GM19099 (cell line): ENCODE data around the gene C2orf76.

Source experiments
- POLR2A ChIP-seq: IDR thresholded peaks from 3 replicates; pipeline ENCODE4 v1.6.1; 2011; ENCODE audit warnings: low read depth; ENCODE audit not compliant: insufficient read length; ENCODE audit errors: extremely low read depth

C2orf76 gene

DNA sequence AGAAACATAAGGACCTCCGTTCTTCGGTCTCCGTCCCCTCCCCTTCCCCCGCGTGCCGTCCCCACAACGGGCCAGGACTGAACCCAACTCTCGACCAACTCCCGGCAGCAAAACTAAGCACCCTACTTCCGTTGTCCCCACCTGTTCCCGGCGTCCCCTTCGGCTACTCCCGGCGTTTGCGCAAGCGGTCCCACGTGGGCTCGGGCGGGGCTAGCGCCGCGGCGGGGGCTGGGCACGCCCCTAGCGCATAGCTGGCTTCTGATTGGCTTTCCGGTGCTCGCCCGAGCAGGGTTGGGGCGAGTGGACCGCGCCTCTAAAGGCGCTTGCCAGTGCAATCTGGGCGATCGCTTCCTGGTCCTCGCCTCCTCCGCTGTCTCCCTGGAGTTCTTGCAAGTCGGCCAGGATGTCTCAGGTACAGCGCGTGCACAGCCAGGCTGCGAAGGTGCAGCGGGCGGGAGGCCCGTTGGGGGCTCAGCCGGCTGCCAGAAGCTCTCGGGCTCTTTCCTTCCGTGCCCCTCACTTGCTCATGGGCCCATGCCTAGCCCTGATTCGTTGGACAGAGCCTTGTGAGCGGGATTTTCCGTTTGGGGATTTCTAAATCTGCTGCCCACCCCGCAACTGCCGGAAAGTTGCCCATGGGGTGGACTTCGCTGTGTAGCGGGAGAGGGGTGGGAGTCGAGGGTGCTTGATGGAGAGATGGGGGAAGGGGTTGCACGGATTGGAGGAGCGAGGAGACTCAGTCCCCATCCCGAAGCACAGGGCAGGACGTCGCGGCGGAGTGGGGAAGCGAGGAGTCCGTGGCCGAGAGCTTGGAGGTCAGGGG lies at the start of gene C2orf76, which contains the start of gene DBI:
Gene C2orf76, minus strand, starts transcription at position 186 of the 823 bp plus-strand sequence. CDS start 26,875 bp downstream, outside the sequence.
Gene DBI, plus strand, starts transcription at position 329 of the 823 bp plus-strand sequence. Its CDS starts 75 bp downstream, at position 404.
- TF ChIP-seq POLR2A: peak; percentile 96

DNA sequence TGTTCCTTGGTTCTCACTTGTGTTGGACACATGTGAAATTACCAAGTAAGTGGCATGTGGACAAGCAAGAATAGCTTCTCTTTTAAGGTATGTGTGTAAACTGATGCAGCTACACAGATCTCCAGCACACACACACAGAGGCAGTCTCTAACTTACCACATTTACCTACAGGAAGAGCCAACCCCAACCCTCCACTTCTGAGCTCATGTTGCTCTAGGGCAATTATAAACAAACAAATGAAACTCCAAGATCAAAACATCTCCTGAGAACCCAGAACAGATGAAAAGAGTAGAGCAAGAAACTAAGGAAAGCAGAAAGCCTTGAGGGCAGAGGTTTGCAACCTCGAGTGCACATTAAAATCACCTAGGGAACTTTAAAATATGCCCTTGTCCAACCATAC lies 49.0 kb upstream of the C2orf76 start:
- no peak for TF ChIP-seq POLR2A

DNA sequence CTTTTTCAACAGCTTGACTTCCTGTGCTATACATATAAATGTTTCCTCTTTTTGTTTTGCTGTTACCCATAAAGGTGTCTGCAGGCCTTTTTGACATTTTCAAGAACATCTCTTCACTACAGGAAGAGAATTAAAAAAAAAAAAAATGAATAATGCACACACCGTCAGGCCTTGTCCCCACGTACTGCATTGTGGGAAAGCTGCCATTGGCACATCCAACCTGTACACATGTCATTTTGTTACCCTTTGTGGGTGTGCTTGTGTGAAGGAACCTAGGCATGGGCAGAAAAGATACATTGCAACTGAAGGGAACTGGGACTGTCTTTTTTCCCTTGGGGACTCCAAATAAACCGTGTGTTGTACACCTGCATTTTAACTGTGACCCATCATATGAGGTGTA lies 48.3 kb upstream of the C2orf76 start:
- TF ChIP-seq POLR2A: no peak

DNA sequence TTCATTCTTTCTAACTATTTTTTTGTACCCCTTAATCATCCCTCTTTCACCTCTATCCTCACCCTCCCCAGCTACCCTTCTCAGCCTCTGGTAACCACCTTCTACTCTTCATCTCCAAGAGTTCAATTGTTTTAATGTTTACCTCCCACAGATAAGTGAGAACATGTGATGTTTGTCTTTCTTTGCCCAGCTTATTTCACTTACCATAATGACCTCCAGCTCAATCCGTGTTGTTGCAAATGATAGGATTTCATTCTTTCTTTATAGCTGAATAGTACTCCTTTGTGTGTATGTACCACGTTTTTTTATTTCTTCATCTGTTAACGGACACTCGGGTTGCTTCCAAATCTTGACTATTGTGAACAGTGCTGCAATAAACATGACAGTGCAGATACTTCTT lies 42.9 kb upstream of the C2orf76 start:
- TF ChIP-seq POLR2A: no peak

DNA sequence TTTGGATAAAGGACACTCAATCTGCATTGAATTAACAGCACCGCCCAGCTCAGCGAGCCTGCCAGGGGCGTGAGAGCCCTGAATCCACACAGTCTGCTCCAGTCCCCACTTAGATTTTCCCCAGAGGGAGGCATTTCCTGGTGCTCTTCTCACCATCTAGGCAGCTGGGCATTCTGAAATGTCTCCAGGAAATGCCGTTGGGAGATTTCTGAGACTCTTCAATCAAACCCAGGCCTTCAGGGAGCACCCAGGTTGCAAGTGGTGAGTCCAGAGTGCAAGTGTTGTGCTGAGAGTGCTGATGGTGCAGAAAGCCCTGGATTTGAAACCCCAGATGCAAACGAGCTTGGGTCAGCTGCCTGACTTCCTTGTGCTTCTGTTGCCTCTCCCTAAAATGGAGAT lies 41.6 kb upstream of the C2orf76 start:
- no peak for TF ChIP-seq POLR2A

DNA sequence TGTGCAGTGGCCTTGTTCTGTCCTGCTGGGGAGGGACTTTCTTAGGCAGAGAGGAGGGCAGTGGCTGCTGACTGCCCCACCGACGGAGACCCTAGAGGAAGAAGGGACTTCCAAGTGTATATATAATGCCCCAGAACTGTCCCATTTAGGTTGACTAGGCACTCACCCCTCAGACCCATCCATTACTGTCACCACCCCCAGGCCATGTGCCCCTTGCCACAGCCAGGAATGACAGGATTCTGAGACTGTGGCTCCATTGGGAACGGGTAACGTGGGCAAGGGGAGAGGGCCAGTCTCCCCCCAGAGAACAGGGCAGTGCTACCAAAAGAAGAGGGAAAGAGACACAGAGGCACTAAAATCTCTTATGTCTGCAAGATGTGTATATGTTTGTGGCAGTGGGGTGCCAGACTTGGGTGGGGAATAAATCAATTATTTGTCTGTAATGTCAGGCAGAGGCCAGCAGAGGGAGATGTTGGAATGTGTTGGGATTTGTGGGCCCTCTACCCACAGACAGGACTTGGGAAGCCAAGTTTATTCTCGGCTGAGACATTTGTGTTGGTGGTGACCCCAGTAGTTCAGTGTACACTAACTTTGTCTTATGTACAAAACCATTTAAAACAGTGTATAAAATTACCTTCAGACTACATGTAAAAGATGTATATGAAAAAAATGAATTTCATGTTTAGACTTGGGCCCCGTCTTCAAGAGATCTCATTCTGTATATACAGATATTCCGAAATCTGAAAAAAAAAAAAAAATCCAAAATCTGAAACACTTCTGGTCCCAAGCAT lies 41.0 kb upstream of the C2orf76 start:
- TF ChIP-seq POLR2A: no peak

DNA sequence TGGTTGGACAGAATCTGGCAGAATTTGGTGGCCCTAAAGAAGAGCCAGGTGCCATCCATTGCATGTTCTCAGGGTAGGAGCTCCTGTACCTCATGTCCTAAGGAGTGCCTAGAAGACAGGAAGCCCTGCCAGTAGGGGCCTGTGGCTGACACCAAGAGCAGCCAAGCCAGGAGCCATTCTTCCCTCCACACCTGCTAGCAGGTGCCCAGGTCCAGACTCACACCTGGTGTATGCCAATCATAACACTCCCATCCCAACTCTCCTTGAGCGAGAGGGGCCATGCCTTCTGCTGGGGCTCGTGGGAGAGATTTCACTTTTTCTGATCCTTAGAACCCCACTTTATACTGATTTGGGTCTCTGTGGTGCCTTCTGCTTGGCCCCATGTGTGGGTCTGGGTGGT lies 38.5 kb upstream of the C2orf76 start:
- no peak for TF ChIP-seq POLR2A

DNA sequence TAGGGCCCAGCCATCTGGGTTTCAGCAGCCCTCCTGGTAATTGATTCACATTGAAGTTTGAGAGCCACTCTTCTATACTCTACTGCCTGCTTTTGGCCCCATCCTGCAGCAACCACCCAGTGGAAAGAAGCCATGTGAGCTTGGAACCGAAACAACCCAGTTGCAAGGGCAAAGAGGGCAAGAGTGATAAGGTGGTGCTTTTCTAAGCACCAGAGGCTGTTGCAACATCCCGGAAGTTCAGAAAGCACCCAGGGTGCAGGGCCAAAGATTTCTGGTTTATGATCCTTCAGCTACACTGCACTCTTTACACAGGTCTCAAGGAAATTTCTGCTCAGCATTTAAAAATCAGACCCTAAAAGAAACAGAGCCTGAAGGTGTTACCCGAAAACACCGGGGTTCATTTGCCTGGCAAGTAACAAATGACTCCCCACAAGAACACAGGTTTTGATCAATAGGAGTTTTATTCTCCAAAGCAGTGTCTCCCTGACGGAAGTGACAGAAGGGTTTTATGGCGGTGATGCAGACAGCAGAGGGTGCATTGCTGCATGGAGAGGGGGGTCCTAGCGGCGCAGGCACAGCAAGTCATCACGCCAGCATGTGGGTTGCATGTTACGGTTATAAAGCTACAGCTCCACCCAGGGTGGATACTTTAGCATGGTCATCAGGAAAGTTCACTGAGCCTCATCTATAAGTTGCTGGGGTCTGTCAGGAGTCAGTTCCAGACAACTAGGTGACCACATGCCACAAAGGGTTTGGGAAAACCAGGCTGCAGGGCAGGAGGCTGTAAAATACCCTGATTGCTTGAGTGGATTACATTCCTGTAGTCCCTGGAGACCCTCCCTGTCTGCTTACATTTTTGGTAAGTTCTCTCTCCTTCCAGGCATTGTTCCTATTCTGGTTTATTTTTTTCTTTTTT lies 36.3 kb upstream of the C2orf76 start:
- TF ChIP-seq POLR2A: no peak

DNA sequence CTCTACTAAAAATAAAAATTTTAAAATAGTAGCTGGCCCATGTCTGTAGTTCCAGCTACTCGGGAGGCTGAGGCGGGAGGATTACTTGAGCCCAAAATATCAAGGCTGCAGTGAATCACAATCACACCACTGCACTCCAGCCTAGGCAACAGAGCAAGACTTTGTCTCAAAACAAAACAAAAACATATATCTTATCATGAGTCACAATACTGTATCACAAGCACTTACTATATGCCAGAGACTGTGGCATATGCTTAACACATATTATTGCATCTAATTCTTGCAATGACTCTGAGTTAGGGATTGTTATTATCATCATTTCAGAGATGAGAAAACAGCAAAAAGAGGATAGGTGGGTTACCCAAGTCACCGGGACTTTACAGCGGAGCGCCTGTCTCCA lies 35.5 kb upstream of the C2orf76 start:
- TF ChIP-seq POLR2A: no peak

DNA sequence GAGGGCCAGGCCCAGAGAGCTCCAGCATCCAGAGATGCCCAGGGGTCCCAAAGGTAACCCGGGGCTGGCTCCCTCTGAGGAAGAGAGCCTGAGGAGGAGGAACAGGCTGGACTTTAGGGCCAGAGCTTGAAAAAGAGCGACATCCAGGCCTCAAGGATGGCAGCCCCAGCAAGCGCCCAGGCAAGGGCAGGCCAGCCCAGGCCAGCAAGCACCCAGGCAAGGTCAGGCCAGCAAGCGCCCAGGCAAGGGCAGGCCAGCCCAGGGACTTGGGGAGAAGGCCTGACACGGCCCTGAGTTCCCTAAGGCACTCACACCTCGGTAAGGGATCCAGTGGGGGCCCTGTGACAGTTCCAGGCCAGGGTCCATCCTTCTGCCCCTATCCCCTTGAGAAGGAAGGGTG lies 30.6 kb upstream of the C2orf76 start:
- no peak for TF ChIP-seq POLR2A

DNA sequence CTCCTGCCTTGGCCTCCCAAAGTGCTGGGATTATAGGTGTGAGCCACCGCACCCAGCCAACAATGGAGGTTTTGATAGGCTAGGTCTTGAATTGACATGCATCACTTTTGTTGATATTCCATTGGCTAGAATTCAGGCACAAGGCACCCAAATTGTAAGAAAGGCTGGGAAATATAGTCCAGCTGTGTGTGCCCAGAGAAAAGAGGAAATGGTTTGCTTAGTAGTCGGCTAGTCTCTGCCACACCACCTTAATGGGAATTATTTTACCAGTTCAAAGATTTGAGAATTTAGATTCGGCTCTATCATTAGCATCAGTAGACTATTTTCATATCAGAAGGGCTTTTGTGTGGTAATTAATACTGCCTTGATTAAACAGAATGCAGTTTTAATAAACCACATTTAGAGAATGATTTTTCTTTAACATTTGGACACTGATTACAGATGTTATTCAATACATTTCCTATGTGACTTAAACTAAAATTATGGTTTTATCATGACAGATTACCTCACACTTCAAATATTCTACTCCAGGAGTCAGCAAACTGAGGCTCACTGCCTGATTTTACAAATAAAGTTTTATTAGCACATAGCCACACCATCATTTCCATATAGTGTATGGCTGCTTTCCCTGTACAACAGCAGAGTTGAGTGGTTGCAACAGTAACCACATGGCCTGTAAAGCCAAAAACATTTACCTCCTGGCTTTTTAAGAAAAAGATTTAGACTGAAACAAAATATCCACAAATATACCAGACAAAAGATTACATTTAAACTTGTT lies 27.5 kb upstream of the C2orf76 start:
- TF ChIP-seq POLR2A: no peak

DNA sequence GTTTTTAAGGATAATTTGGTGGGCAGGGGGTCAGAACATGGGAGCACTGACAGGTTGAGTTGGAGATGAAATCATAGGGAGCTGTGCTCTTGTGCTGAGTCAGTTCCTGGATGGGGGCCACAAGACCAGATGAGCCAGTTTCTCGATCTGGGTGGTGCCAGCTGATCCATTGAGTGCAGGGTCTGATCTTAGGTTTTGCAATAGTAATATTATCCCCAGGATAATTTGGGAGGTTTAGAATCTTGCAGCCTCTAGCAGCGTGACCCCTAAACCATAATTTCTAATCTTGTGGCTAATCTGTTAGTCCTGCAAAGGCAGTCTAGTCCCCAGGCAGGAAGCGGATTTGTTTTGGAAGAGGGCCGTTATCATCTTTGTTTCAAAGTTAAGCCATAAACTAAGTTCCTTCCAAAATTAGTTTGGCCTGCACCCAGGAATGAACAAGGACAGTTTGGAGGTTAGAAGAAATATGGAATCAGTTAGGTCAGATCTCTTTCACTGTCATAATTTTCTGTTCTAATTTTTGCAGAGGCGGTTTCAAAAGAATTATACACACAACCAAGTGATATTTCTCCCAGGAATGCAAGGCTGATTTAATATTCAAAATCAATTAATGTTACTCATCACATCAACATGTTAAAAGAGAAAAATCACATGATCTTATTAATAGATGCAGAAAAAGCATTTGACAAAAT lies 23.1 kb upstream of the C2orf76 start:
- no peak for TF ChIP-seq POLR2A

DNA sequence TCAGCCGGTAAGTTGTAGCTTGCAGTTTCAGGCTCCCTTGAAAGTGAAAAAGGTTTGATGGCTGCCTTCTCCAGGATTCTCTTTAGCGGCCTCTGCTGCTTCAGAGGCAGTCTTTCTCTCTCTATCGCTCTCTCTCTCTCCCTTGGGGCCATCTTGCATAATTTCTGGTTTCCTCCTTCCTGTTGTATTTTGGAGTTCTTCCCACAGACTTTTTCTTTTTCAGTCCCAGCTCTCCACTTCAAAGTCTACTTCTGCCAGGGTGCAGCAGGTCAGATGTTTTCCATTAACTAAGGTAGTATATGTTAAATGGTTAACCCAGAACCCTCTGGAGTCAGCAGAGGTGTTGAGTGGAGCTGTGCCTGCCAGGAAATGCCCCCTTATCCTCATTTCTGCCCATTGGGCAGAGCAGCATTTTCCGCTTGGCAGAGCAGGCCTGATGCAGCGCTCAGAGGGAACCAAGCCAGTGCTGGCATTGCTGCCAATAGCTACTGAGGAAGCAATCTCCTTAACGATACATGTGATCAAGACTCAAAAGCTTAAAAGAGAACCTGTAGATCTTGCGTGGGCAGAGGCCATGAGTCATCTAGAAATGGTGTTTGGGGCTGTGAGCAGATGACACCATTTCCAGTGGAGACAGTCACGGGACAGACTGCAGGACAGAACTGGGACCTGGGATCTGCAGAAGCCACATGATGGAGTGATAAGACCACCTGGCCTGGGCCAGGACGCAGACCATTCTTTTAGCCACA lies 20.9 kb upstream of the C2orf76 start:
- TF ChIP-seq POLR2A: peak; percentile 19
